Stimulated activated CD8-positive, alpha-beta memory T cell treated with anti-CD3 and anti-CD28 coated beads, Interleukin-12 subunit alpha, Interleukin-12 subunit beta, amount 100 ng/mL, for 24 hours (primary cell): ENCODE data around the gene MARCHF10.
"Not testable (repeated sequence)": the region's sequence is repeated elsewhere in the genome, so short reads cannot be mapped to it uniquely, and the experiment has no call there.

Experiments
- DNase-seq: peaks from one replicate; pipeline ENCODE4 v3.0.0-alpha.2; 2020; ENCODE audit errors: extremely low read depth

The MARCHF10 gene

DNA sequence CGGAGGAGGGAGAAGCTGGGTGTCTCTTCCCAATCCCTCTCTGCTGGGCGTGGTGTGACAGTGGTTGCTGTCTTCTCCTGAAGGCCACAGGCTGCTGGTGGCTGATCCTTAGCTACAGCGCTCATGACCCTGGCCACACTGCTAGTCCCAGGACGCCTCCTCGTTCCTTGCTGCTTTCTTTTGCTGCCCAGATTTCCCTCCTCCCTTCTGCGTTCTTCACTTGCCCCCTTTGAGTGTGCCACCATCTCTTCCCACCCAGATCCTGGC, 90.6 kb downstream of the MARCHF10 start:
- no peak for DNase-seq

DNA sequence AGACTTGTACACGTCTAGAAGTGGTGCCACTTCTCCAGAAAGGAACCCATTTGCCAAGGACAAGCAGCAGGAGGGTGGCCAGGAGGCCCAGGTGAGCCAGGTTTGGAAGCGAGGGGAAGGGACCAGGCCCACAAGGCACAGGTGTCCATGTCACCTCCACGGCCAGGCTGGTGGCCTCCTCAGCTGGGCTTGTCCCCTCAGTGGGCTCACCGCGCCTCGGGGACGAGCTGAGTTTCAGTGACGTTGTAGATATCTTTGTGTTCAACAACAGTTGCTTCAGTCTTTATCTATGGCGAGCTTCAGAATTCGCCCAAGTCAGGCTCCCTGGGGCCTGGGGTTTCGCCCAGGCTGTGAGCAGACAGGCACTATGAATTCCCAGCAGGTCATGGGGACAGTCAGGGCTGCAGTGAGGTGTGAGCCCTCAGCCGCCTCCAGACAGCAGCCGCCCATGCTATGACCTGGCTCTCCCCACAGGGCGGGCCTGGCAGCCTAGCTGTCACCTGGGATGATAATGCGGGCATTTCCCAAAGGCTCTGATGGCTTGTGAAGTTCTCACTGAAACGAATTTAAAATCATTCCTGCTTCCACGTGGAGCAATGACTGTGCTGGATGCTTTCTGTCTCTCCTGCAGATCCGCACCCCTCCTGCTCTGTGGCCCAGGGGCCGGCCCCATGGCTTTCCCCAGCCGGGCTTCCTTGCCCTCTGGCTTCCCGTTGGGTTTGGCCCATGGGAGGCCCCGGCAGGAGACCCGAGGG, 91.1 kb downstream of the MARCHF10 start:
- DNase-seq = no peak

DNA sequence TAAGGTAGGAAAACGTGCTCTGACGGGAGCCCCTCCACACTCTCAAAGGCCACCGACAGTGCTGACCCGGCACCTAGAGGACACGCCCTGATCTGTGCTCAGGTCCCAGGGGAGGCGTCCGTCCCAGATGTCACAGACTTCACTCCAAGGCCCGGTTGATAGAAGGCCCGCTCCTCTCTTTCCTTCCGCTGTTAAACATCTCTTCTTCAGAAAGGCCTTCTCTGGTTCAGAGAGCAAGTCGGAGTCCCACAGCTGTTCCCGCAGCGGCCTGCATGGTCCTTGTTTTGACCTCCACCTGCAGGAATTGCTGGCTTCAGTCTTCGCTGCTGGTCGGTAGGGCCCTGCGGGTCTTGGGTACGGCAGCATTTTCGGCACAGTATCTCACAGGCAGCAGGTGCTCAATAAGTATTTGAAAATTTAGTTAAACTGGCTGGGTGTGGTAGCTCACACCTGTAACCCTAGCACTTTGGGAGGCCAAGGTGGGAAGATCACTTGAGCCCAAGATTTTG, 92.2 kb downstream of the MARCHF10 start:
- no peak for DNase-seq

DNA sequence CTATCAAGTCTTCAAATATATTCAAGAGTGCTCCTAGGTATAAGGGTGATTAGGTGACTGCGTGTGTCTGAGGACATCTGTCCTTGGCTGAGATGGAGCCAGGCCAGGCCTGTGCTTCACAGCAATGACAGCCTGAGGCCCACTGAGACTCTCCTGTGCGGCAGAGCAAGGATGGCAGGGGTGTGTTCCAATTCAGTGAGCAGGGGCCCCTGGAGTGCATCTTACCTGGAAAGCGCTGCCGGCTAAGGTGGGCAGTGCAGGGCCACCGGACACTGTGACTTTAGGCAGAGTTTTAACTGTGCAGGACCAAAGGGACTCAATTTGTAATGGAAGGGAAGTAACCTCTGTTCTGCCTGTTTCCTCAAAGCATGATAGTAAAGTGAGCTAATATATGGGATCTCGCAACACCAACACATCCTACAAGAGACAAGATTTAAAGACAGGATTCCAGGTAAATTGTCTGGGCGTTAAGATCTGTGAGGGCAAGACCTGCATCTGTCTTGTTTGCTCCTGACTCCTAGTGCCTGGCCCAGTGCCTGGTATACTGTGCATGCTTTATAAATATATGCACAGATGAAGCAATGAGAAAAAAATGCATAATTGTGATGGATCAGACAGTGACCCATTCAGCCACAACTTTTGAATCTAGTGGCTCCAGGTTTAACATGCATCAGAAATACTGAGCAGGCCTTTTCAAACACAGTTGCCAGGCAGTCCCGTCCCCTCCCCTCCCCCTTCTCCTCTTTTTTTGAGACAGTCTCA, 93.9 kb downstream of the MARCHF10 start:
- no peak for DNase-seq

DNA sequence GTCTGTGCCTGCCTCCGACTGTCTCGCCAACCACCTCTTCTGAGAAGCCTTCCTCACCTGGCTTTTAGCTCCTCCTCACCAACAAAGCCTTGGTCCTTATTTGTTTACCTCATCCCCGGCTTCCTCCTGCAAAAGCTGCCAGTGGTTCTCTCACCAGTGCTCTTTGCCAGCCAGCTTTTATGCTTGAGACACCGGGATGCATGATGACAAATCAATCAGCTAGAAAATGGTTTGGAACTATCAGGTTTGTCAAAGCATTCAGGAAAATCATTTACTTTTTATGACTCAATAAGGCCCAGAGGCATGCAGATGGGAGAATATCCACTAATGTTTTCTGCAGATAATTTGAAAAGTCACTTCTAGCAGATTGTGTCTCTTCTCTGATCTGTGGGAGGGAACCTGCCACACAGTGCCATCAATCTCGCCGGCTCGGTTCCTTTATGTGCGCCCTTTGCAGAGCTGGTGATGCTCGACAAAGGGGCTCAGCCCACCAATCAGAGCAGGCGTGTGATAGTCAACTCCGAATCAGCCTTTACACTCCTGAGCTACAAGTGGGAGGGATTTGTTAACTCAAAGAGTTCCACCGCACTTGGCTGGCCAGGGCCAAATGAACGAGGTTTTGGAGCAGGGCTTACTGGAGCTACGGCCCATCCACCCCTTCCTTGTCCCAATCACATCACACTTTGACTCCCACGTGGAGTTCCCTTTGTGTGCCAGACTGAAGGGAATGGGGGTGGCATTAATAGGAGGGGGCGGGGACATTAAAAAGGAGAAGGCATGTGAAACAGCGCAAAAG, 94.8 kb downstream of the MARCHF10 start:
- DNase-seq = no peak

DNA sequence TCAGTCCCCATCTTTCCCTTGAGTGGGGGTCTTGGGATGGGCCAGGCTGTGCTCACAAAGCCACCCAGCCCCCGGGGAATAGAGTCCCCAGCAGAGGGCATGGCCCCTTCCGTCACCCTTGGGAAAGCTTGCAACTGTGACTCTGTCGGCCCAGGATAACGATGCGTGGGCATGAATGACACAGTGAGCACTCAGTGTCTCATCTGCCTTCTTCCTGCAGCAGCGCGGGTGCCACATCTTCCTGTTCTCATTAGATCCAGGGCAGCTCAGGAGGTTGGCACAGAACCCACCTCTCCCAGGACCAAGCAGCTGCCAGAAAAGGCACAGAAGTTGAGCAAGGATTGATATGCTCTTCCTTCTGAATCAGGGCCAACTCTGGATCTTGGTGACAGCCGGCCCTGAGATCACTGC, 95.9 kb downstream of the MARCHF10 start:
- no peak for DNase-seq

DNA sequence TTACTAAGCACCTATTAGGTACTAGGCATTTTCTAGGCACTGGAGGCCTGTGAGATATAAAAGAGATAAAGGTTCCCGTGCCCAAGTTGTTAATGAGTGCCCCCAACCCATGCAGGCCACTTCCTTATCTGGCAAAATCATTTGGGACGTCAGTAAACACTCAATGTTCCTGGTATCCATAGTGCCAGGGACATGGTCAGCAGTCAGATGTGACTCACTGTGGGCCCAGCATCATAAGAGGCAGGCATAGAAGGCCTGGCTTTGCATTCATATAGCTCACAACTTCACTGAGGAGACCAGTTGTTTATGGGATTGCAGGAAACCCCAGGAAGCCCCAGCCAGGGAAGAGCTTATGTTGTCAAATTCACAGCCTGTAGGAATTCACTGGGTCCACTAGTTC, 99.5 kb downstream of the MARCHF10 start:
- DNase-seq = no peak

DNA sequence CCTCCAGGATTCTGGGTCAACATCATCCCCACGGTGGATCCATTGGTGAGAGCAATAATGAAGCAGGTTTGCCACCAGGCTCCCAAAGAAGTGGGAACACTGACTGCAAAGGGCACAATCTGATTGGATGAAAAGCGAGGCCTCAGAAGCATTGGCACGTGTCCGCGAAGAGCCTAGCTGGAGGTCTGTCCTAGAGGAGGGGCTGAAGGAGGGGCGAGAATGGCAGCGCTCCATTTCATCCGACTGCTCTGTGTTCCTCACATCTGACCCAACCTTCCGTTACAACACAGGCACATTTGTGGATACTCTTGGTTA, 100.7 kb downstream of the MARCHF10 start:
- DNase-seq = no peak

DNA sequence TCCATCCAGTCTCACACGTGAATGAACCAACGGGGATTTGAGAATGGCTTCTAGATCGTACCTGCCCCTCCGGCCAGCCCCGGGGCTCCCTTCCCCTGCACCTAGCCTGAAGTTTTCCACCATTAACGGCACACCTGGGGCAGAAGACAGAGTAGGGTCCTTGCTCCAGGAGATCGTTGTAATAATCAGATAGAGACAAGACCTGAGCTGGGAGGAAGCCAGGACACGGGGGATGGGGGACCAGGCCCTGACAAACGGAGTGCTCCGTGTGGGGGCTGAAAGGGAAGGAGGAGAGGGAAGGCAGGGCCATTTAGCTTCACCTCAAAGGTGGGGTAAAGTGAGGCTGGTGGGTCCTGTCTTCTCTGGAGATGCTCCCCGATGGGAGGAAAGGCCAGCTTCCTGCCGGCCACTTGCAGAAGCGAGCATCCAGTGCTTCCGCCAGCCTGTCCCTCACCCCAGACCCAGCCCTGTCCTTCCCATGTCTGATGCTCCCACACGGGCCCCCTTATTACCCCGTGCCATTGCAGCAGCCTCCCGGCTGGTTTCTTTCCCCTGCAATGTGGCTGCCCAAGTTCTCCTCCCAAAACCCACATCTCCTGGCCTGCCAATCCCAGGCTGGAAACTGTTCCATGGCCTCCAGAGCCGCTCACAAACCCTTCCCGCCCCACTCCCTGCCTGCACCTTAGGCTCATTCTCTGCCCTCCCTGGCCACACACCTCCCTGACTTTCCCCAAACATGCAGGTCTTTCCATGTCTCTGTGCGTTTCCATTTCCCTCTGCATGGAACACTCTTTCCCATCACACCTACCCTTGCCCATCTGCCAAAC, 101.3 kb downstream of the MARCHF10 start:
- DNase-seq = no peak

DNA sequence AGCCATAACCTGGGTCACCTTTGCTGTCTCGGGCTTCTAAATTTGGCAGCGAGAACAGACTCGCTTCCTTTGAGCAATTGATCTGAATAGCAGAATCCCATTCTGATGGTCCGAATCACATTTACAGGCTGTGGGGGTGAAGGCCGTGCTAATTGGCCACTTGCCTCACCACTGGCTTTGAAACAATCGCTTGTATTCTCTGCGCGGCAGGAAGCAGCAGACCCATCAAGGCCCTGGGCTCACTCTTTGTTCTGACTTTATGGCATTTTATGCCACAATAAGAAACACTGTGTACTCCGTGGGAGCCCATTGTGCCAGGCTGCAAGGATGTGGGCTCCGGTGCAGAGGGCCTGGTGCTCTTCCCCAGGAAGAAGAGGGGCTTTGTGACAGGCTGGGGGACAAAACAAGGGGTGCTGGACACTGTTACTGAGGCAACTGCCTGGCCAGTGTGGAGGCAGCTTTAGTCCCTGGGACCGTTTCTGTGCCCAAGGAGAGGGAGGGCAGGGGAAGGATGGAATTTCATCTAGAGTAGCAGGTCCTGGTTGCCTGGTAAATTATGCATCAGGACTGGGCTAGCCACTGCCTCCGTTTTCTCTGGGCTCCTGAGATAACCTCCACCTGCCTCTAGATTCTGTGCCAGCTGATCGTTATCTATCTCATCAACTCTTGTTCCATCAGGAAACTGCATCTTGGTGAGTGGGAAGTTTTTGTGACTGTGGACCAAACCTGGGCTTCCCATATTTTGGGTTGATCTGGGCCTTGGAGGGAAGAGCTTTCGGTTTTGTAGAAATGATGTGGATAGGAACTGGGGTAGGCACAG, 102.1 kb downstream of the MARCHF10 start:
- no peak for DNase-seq

DNA sequence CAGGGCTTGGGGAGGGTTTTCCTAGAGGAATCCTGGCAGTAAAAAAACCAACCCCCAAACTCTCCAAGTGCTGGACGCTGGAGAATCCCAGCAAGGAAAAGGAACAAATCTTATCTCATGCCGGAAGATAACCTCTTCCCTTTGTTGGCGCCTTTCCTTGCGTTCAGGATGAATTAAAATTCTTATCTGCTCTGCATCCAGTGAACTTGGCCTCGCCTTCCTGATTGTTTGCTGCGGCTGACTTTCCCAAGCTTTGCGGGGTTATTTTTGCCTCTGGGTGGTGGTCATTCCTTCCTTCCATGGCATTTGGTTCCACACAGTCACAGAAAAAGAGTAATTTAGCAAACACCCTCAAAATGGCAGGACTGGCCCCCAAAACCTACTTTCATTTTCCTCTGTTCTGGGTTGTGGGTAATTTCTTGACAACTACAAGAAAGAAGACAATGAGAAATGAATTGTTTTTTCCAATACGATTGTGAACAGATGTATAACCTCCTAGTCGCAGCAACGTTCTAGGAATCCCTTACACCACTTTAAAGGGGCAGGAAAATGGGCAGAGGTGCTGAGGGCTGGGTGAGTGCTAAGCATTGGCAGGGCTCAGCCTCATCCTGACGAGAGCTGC, 102.8 kb downstream of the MARCHF10 start:
- DNase-seq = no peak

DNA sequence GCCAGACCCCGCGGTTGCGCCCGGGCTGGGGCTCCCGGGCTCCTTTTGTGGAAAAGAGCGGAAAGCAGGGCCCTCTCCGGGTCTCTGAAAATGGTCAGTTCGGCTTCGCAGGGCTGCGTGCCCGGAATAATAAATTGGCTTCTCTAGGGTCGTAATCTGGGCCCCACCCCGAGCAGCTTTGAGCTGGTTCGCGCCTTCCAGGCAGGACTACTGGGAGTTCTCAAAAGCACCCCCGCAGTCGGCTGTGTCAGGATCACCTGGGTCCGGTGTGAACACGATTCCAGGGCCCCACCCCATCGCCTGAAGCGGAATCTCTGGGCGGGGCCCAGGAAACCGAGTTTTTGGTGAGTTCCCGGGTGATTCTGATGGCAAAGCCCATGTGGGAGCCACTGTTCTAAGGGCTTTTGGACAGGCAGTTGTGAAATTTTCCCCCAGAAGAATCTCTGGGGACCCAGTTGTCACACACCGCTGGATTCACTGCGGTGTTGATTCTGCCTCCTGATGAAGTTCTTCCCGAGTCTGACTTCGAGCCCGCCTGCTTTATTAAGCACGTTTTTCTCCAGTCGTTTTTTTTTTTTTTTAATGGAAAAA, 103.6 kb downstream of the MARCHF10 start:
- DNase-seq = no peak

DNA sequence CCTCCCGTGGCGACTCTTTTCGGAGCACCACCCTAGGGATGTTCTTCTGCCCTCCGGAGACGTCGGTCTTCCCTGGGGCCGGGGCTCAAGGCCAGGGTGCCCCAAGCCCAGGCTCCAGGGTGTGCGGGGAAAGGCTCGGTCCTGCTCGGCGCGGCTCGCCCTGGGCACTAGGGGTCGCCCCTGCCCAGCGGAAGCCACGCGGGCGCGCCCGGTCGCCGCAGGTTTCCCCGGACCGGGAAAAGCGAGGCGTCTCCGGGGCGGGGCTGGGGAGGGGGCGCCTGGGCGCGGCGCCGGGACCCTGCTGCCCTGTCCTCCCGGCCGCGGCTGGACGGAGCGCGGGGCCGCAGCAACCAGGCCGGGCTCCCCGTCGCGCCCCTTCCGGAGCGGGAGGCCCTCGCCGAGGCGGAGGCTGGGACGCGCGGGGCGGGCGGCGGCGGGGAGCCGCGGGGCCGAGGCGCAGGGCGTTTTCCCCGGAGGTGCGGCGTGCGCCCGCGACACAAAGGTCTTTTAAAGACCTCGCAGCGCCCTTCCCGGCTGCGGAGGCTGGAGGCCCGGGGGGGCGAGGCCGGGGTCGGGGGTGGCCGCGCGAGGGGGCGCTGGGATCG, 104.2 kb downstream of the MARCHF10 start:
- peak; percentile 24 for DNase-seq

DNA sequence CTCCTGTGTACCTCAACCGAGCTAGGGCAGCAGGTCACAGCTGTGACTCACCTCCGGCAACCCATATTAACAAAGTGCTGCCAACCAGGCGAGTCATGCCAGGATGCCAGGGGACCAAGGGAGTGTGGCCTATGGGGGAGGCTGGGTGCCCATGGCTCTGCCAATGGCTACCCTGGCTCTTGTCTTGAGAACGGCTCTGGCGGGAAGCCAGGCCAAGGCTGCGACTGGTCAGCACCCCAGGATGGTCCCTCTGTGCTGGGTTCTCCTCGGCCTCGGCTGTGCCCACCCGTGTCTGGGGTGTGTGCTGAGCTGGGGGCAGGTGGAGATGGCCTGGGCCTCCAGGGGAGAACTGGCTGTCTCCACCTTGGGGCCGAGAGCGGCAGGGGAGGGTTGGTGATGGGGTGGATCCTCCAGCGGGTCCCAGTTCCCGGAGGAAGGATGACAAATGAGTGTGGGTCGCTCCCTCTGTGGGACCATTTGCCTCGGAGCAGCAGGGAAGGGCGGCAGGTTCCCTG, 104.8 kb downstream of the MARCHF10 start:
- no peak for DNase-seq

DNA sequence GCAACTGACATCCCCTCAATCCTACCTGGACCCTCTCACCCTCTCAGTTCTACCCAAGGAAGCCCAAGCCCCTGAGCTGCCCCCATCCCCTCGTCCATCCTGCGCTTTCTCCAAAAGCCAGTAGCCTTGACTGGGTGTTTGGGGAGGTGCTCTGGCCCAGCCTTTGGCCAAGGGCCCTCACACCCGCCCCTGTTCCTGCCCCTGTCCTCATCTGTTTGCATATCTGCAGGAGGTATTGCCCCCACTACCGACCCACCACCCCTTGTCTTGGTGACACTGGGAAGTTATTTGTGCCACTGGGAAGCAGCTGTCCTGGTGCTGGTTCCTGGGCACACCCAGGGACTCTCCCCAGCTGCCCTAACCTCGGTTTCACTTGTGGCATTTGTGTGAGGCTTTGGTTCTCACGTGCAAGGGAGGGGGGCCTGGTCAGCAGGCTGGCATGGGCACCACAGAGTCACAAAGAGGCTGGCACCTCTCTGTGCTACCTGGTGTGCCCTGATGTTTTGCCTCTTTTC, 105.3 kb downstream of the MARCHF10 start:
- DNase-seq = no peak

DNA sequence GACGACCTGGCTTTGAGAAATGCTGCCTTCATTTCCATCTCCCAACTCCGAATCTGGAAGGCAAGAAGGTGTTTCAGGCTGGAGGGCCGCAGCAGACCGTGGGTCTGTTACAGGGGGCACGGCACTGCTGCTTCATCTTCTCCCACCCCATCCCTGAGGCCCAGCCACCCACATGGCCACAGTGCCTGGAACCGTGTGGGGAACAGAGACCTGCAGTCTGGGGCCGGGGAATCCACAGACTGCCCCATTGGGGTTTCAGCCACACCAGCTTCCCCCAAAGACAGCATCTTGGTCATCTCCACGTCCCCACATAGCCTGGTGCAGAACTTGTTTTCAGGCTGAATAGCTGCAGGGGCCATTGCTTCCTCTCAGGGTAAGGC, 106.4 kb downstream of the MARCHF10 start:
- no peak for DNase-seq

DNA sequence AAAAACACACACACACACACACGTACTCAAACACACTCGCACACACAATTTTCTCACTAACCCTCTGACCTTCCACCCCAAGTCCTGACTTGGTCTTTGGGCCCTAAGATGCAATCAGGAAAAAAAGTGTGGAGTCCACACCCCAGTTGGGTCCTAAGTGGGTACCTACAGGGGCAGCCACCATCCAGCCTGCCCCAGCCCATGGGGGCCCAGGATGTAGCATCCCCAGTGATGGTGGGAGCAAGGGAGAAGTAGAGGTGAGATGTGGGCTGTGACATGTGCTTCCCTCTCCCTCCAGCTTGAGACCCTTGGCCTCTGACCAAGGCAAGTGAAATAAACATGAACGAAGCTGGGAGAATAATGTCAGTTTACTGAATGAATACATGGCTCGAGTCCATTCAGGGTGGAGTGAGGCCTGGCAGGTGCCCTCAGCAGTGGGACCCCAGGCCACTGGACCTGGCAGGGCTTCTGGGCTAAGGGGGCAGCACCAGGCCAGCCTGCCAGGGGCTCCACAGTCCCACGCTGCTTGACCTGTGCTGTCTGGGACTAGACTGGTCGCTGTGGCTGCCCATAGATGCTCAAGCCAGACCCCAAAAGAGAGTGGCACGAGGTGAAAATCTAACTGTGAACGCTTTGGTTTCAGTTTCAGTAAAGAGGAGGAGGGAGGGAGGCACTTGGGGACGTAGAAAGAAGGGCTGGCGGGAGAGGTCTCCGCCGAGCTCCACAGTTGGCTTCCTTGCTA, 107.0 kb downstream of the MARCHF10 start:
- DNase-seq = no peak

DNA sequence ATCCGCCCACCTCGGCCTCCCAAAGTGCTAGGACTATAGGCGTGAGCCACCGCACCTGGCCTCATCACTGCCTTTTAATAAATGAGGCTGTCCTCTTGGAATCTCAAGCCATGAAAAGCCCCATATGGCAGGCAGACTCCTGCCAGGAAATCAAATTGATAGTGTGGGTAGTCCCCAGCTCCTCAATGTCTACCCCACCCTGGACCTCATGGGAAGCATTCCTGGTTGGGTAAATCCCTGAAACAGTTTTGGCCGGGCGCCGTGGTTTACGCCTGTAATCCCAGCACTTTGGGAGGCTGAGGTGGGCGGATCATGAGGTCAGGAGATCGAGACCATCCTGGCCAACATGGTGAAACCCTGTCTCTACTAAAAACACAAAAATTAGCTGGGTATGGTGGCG, 109.7 kb downstream of the MARCHF10 start:
- DNase-seq = not testable (repeated sequence)
